HG02798 (cell line): ENCODE measurements around the gene GRM5.
"Not testable (repeated sequence)": the region's sequence is repeated elsewhere in the genome, so short reads cannot be mapped to it uniquely, and the experiment has no call there.

Experiments used
- ATAC-seq: cut with Tn5 transposase; IDR thresholded peaks from one replicate; pipeline ENCODE4 v1.9.1; 2021; ENCODE audit warnings: mild to moderate bottlenecking; ENCODE audit not compliant: unreplicated experiment, poor library complexity

The GRM5 gene

GRCh38 chr11:88464528-88464927 lies 601.3 kb downstream of the GRM5 start:
- ATAC-seq = no peak

GRCh38 chr11:88463301-88463700 lies 602.5 kb downstream of the GRM5 start:
- ATAC-seq = not testable (repeated sequence)

- ATAC-seq = not testable (repeated sequence)
Observed at GRCh38 chr11:88458047-88458446, 607.7 kb downstream of the GRM5 start.

GRCh38 chr11:88455974-88456373 lies 609.8 kb downstream of the GRM5 start:
- ATAC-seq = no peak

- no peak for ATAC-seq
Observed at GRCh38 chr11:88454881-88455280, 610.9 kb downstream of the GRM5 start.
